Measurements from ENCODE around the gene HSPBP1. TPM values are rescaled to one million over a fixed set of nuclear protein-coding genes. Genes with fewer than 3 reads are reported as not detected.

Gene HSPBP1
- total RNA-seq, 1 donor from 2014 or later = 29.1 TPM

- H3K27ac Mint-ChIP-seq = no peak overlapping the region
These were observed 34.5 kb upstream of the HSPBP1 start for GRCh38 chr19:55314396-55314795.

GRCh38 chr19:55312621-55313512 is 33.0 kb upstream of the HSPBP1 start:
- Mint-ChIP-seq H3K4me1 (peaks cover 6% of the 10 kb centered on the region), H3K4me3 (no peak overlapping the region), H3K36me3 (peaks cover 14% of the 10 kb centered on the region), H3K9me3 (no peaks in the 10 kb centered on the region), H3K27me3 (ENCODE audit: low read depth) (no peaks in the 10 kb centered on the region), H3K27ac (peak overlapping the region; percentile 37)
- TF ChIP-seq CTCF (IDR thresholded peaks at IDR 0.05; ENCODE audit: unreplicated experiment) = no peak
- DNase-seq (ENCODE audit: low spot score in 2 of 2, unreplicated experiment in 2 of 2) = no peak

More at GRCh38 chr19:55314396-55314795, 34.5 kb upstream of the HSPBP1 start:
- Mint-ChIP-seq H3K27me3 (ENCODE audit: low read depth) (no peaks in the 10 kb centered on the region), H3K4me3 (no peak overlapping the region), H3K9me3 (no peaks in the 10 kb centered on the region), H3K36me3 (peaks cover 5% of the 10 kb centered on the region), H3K4me1 (peaks cover 6% of the 10 kb centered on the region)
- DNase-seq (ENCODE audit: low spot score in 2 of 2, unreplicated experiment in 2 of 2) = no peak
- no peak for TF ChIP-seq CTCF (IDR thresholded peaks at IDR 0.05; ENCODE audit: unreplicated experiment)

GRCh38 chr19:55311797-55312196 is 31.9 kb upstream of the HSPBP1 start:
- Mint-ChIP-seq H3K9me3 (no peaks in the 10 kb centered on the region), H3K27me3 (ENCODE audit: low read depth) (no peaks in the 10 kb centered on the region), H3K36me3 (peaks cover 17% of the 10 kb centered on the region), H3K4me1 (peaks cover 6% of the 10 kb centered on the region), H3K27ac (no peak overlapping the region), H3K4me3 (no peak overlapping the region)
- DNase-seq (ENCODE audit: low spot score in 2 of 2, unreplicated experiment in 2 of 2) = no peak
- TF ChIP-seq CTCF (IDR thresholded peaks at IDR 0.05; ENCODE audit: unreplicated experiment) = no peak

GRCh38 chr19:55311397-55311796 is 31.5 kb upstream of the HSPBP1 start:
- Mint-ChIP-seq H3K27ac (no peak overlapping the region), H3K9me3 (no peaks in the 10 kb centered on the region), H3K4me3 (no peak overlapping the region), H3K27me3 (ENCODE audit: low read depth) (no peaks in the 10 kb centered on the region), H3K4me1 (peaks cover 6% of the 10 kb centered on the region), H3K36me3 (peaks cover 19% of the 10 kb centered on the region)
- TF ChIP-seq CTCF (IDR thresholded peaks at IDR 0.05; ENCODE audit: unreplicated experiment) = no peak
- DNase-seq (ENCODE audit: low spot score in 2 of 2, unreplicated experiment in 2 of 2) = no peak

- no peak overlapping the region for H3K27ac Mint-ChIP-seq
- peaks cover 21% of the 10 kb centered on the region for H3K36me3 Mint-ChIP-seq
- no peaks in the 10 kb centered on the region for H3K27me3 Mint-ChIP-seq (ENCODE audit: low read depth)
- no peak overlapping the region for H3K4me3 Mint-ChIP-seq
- H3K4me1 Mint-ChIP-seq = peaks cover 6% of the 10 kb centered on the region
- no peak for DNase-seq (ENCODE audit: low spot score in 2 of 2, unreplicated experiment in 2 of 2)
- no peak for TF ChIP-seq CTCF (IDR thresholded peaks at IDR 0.05; ENCODE audit: unreplicated experiment)
- H3K9me3 Mint-ChIP-seq = no peaks in the 10 kb centered on the region
These were observed 30.6 kb upstream of the HSPBP1 start for GRCh38 chr19:55310498-55310897.

Data from mesothelial cell of epicardium (in vitro differentiated cells).